ENCODE measurements around the gene AP1M2.
"Not testable (repeated sequence)": the region's sequence is repeated elsewhere in the genome, so short reads cannot be mapped to it uniquely, and the experiment has no call there.

Gene AP1M2

GRCh38 chr19:10562609-10563008, 24.5 kb downstream of the AP1M2 start:
- DNase-seq, result no peak

GRCh38 chr19:10560154-10560553, 27.0 kb downstream of the AP1M2 start:
- DNase-seq, result no peak

- DNase-seq, result no peak
These were observed 29.4 kb downstream of the AP1M2 start for GRCh38 chr19:10557603-10558197.

GRCh38 chr19:10555610-10555973, 31.5 kb downstream of the AP1M2 start:
- no peak for DNase-seq

GRCh38 chr19:10554760-10555609, 32.1 kb downstream of the AP1M2 start:
- DNase-seq, result no peak

GRCh38 chr19:10553943-10554381, 33.1 kb downstream of the AP1M2 start:
- DNase-seq, result peak; percentile 16

GRCh38 chr19:10553087-10553667, 33.9 kb downstream of the AP1M2 start:
- no peak for DNase-seq

- no peak for DNase-seq
These were observed 34.5 kb downstream of the AP1M2 start for GRCh38 chr19:10552510-10553053.

GRCh38 chr19:10551698-10552301, 35.3 kb downstream of the AP1M2 start:
- peak; percentile 14 for DNase-seq

GRCh38 chr19:10551006-10551405, 36.1 kb downstream of the AP1M2 start:
- DNase-seq, result not testable (repeated sequence)

GRCh38 chr19:10550336-10550735, 36.8 kb downstream of the AP1M2 start:
- DNase-seq, result no peak

- DNase-seq, result no peak
These were observed 37.4 kb downstream of the AP1M2 start for GRCh38 chr19:10549733-10550132.

- no peak for DNase-seq
These were observed 38.3 kb downstream of the AP1M2 start for GRCh38 chr19:10548746-10549276.

GRCh38 chr19:10546817-10547216, 40.3 kb downstream of the AP1M2 start:
- no peak for DNase-seq

GRCh38 chr19:10544753-10545251, 42.3 kb downstream of the AP1M2 start:
- no peak for DNase-seq

- DNase-seq, result peak; percentile 15
These were observed 42.8 kb downstream of the AP1M2 start for GRCh38 chr19:10544242-10544752.

- DNase-seq, result peak; percentile 83
These were observed 43.5 kb downstream of the AP1M2 start, which contains the start of gene ATG4D for GRCh38 chr19:10543420-10544241. Gene ATG4D, plus strand, starts transcription at chr19:10543904. Its CDS starts 187 bp downstream, at chr19:10544091.

- no peak for DNase-seq
These were observed 44.1 kb downstream of the AP1M2 start for GRCh38 chr19:10543059-10543419.

GRCh38 chr19:10539016-10539415, 48.1 kb downstream of the AP1M2 start:
- DNase-seq, result not testable (repeated sequence)

GRCh38 chr19:10538204-10538983, 48.7 kb downstream of the AP1M2 start:
- DNase-seq, result no peak

GRCh38 chr19:10537668-10538067, 49.4 kb downstream of the AP1M2 start:
- no peak for DNase-seq

Data from stimulated activated naive CD4-positive, alpha-beta T cell treated with Interleukin-2 at 50 U/mL for 16 hours (primary cell).